Upper lobe of right lung (tissue), 1 donor: Measurements from ENCODE around the gene PLEKHN1. TPM values are rescaled to one million over a fixed set of nuclear protein-coding genes. Genes with fewer than 3 reads are reported as not detected.

Experiments
- ATAC-seq: fragments of 200-7000 bp; cut with Tn5 transposase; one replicate; pipeline ENCODE4 v1.9.1; 2020; ENCODE audit warnings: mild to moderate bottlenecking, moderate library complexity
- DNase-seq: peaks from one replicate; pipeline ENCODE4 v3.0.0-alpha.2; 2020
- H3K27ac ChIP-seq: fragments of 200-600 bp; one replicate; pipeline ENCODE4 v1.8.0; 2022
- H3K27me3 ChIP-seq: fragments of 200-600 bp; one replicate; pipeline ENCODE4 v1.8.0; 2022; ENCODE audit warnings: mild to moderate bottlenecking
- H3K36me3 ChIP-seq: fragments of 200-600 bp; one replicate; pipeline ENCODE4 v1.8.0; 2022
- H3K4me1 ChIP-seq: fragments of 200-600 bp; one replicate; pipeline ENCODE4 v1.8.0; 2022
- H3K4me3 ChIP-seq: fragments of 200-600 bp; one replicate; pipeline ENCODE4 v1.8.0; 2022; ENCODE audit warnings: mild to moderate bottlenecking
- H3K9me3 ChIP-seq: fragments of 200-600 bp; one replicate; pipeline ENCODE4 v1.8.0; 2022
- intact Hi-C: fragments of 100-400 bp; cut with DNase I; formaldehyde crosslinking; loops from one replicate; pipeline ENCODE4 v1.11.0; 2022
- total RNA-seq: library from RNA; stranded (reverse); fragmentation: NEBNext Ultra II Directional; extraction: Animal tissue kit (Norgen Biotek cat#: 25700); gene quantifications from one replicate; pipeline ENCODE4 v1.2.1, GENCODE V29; 2021
- TF ChIP-seq, protein P1 (sequence below): fragments of 200-600 bp; IDR thresholded peaks from one replicate; pipeline ENCODE4 v1.8.0; 2022; ENCODE audit warnings: antibody characterized with exemption
- donor health status: DM: no; HTN: yes; CAD: no; lungs with severe emphysema.

Gene PLEKHN1
- total RNA-seq, 1 donor from 2014 or later: 2.1 TPM

- TF ChIP-seq, protein P1, sequence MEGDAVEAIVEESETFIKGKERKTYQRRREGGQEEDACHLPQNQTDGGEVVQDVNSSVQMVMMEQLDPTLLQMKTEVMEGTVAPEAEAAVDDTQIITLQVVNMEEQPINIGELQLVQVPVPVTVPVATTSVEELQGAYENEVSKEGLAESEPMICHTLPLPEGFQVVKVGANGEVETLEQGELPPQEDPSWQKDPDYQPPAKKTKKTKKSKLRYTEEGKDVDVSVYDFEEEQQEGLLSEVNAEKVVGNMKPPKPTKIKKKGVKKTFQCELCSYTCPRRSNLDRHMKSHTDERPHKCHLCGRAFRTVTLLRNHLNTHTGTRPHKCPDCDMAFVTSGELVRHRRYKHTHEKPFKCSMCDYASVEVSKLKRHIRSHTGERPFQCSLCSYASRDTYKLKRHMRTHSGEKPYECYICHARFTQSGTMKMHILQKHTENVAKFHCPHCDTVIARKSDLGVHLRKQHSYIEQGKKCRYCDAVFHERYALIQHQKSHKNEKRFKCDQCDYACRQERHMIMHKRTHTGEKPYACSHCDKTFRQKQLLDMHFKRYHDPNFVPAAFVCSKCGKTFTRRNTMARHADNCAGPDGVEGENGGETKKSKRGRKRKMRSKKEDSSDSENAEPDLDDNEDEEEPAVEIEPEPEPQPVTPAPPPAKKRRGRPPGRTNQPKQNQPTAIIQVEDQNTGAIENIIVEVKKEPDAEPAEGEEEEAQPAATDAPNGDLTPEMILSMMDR: no peak
- Histone ChIP-seq H3K36me3 (no peaks in the 10 kb centered on the region), H3K27me3 (peaks cover 38% of the 10 kb centered on the region), H3K9me3 (no peaks in the 10 kb centered on the region), H3K27ac (no peak overlapping the region), H3K4me1 (peaks cover 13% of the 10 kb centered on the region), H3K4me3 (no peak overlapping the region)
- intact Hi-C loops: no loop called here
- DNase-seq (no peak), ATAC-seq (no peak)
These were observed 37.2 kb upstream of the PLEKHN1 start for GRCh38 chr1:928825-929661.

GRCh38 chr1:929712-930632, 36.3 kb upstream of the PLEKHN1 start:
- H3K4me3 ChIP-seq: no peak overlapping the region
- H3K27ac ChIP-seq: no peak overlapping the region
- DNase-seq: no peak
- H3K36me3 ChIP-seq: no peaks in the 10 kb centered on the region
- peaks cover 35% of the 10 kb centered on the region for H3K27me3 ChIP-seq
- intact Hi-C loops: no loop called here
- ATAC-seq: no peak
- no peaks in the 10 kb centered on the region for H3K9me3 ChIP-seq
- TF ChIP-seq, protein P1: no peak
- H3K4me1 ChIP-seq: peaks cover 8% of the 10 kb centered on the region

DNA sequence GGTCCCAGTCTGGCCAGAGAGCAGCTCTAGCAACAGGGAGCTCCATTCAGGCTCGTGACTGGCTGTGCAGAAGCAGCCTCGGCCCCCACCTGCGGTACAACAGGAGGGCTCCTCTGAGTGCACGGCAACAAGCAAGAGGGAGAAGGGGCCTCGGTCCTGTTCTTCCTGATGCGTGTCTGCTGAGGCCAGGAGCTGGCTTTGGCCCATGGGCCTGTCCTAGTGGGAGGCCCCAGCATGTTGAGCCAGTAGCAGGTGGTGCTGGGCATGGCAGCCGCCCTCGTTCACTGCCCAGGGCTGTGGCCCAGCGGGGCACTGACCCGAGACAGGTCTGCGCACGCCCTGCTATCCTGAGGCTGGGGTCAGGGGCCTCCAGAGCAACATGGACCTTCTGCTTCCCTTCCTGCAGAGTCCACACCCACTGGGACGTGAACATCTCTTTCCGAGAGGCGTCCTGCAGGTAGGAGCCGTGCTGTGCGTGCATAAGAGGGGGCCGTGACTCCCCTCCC, 35.6 kb upstream of the PLEKHN1 start:
- H3K36me3 ChIP-seq: no peaks in the 10 kb centered on the region
- H3K4me3 ChIP-seq: no peak overlapping the region
- peaks cover 3% of the 10 kb centered on the region for H3K4me1 ChIP-seq
- ATAC-seq (no peak), DNase-seq (no peak)
- H3K27ac ChIP-seq: no peak overlapping the region
- intact Hi-C loops: no loop called here
- no peaks in the 10 kb centered on the region for H3K9me3 ChIP-seq
- peaks cover 36% of the 10 kb centered on the region for H3K27me3 ChIP-seq
- TF ChIP-seq, protein P1: no peak

- DNase-seq (no peak), ATAC-seq (no peak)
- H3K27me3 ChIP-seq: peaks cover 36% of the 10 kb centered on the region
- H3K4me3 ChIP-seq: no peak overlapping the region
- no peak overlapping the region for H3K27ac ChIP-seq
- H3K36me3 ChIP-seq: no peaks in the 10 kb centered on the region
- intact Hi-C loops: no loop called here
- no peaks in the 10 kb centered on the region for H3K4me1 ChIP-seq
- no peaks in the 10 kb centered on the region for H3K9me3 ChIP-seq
- TF ChIP-seq, protein P1: no peak
These were observed 34.7 kb upstream of the PLEKHN1 start for GRCh38 chr1:931380-932172.

DNA sequence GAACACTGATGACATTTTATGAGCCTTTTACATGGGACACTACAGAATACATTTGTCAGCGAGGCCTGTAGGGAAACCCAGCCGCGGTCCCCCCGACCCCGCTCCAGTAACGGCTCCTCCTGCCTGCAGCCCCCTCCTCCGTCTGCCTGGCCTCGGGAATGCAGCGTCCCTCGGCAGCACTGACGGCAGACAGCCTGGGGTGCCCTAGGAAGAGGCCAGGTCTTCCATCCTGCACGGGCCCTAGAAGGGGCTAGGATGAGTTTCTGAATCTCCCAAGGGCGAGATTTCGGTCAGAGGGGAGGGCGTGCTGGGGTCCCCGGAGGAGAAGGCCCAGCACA, 34.1 kb upstream of the PLEKHN1 start:
- intact Hi-C loops: no loop called here
- Histone ChIP-seq H3K4me3 (no peak overlapping the region), H3K27ac (no peak overlapping the region), H3K4me1 (no peaks in the 10 kb centered on the region), H3K36me3 (no peaks in the 10 kb centered on the region), H3K27me3 (peaks cover 36% of the 10 kb centered on the region), H3K9me3 (no peaks in the 10 kb centered on the region)
- ATAC-seq (no peak), DNase-seq (no peak)
- TF ChIP-seq, protein P1: no peak
